HG03521 (cell line): ENCODE data around the gene UBASH3B.
A peak's percentile ranks its signal among the peaks of the same experiment; 100 is the strongest.

Experiments
- ATAC-seq: cut with Tn5 transposase; IDR thresholded peaks from one replicate; pipeline ENCODE4 v1.9.1; 2021; ENCODE audit warnings: mild to moderate bottlenecking, moderate library complexity; ENCODE audit not compliant: unreplicated experiment

UBASH3B gene

GRCh38 chr11:122751292-122752070 is 96.0 kb downstream of the UBASH3B start:
- ATAC-seq: no peak

- ATAC-seq: no peak
Observed at GRCh38 chr11:122754028-122754427, 98.5 kb downstream of the UBASH3B start.

- ATAC-seq: no peak
Observed at GRCh38 chr11:122754553-122755322, 99.2 kb downstream of the UBASH3B start.

- ATAC-seq: no peak
Observed at GRCh38 chr11:122755409-122755808, 99.9 kb downstream of the UBASH3B start.

- no peak for ATAC-seq
Observed at GRCh38 chr11:122755941-122756340, 100.4 kb downstream of the UBASH3B start.

GRCh38 chr11:122756417-122756816 is 100.9 kb downstream of the UBASH3B start:
- ATAC-seq: peak; percentile 54

GRCh38 chr11:122757201-122757600 is 101.7 kb downstream of the UBASH3B start:
- no peak for ATAC-seq

GRCh38 chr11:122758339-122758738 is 102.8 kb downstream of the UBASH3B start:
- ATAC-seq: no peak

- no peak for ATAC-seq
Observed at GRCh38 chr11:122758974-122759373, 103.5 kb downstream of the UBASH3B start.

- no peak for ATAC-seq
Observed at GRCh38 chr11:122763108-122763507, 107.6 kb downstream of the UBASH3B start.

GRCh38 chr11:122764371-122765090 is 109.0 kb downstream of the UBASH3B start:
- no peak for ATAC-seq

- ATAC-seq: no peak
Observed at GRCh38 chr11:122765487-122766131, 110.1 kb downstream of the UBASH3B start.

GRCh38 chr11:122769126-122769780 is 113.7 kb downstream of the UBASH3B start:
- ATAC-seq: no peak

- no peak for ATAC-seq
Observed at GRCh38 chr11:122772945-122773344, 117.4 kb downstream of the UBASH3B start.

GRCh38 chr11:122773781-122774266 is 118.3 kb downstream of the UBASH3B start:
- no peak for ATAC-seq

- no peak for ATAC-seq
Observed at GRCh38 chr11:122775675-122776271, 120.3 kb downstream of the UBASH3B start.

GRCh38 chr11:122776546-122776945 is 121.0 kb downstream of the UBASH3B start:
- ATAC-seq: no peak

GRCh38 chr11:122777343-122777742 is 121.8 kb downstream of the UBASH3B start:
- ATAC-seq: no peak

- no peak for ATAC-seq
Observed at GRCh38 chr11:122778148-122778547, 122.6 kb downstream of the UBASH3B start.

- no peak for ATAC-seq
Observed at GRCh38 chr11:122779047-122779629, 123.6 kb downstream of the UBASH3B start.
